NCI-H774 (cell line): ENCODE results near the gene SHTN1.

Experiments
- DNase-seq: peaks from one replicate; lab custom pipeline; 2025; lab: John Stamatoyannopoulos, UW

The SHTN1 gene

DNA sequence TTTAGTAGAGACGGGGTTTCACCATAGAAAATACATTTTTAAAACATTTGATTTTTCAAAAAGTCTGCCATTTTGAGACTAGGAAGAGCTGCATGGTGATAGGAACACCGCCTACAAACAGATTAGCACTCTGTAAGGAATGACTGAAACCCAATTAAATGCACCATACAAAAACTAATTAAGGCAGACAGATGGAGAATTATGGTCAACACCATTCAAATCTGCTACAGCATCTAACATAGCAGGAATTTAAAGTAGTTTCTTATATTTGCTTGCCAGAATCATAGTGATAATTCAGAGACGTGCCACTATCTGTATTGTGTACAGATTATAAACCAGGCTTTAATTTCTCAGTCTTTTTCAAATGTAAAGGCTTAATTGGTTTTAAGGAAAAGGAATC, 87.5 kb downstream of the SHTN1 start:
- DNase-seq, result no peak

GRCh38 chr10:116915340-116915739, 89.6 kb downstream of the SHTN1 start:
- no peak for DNase-seq

DNA sequence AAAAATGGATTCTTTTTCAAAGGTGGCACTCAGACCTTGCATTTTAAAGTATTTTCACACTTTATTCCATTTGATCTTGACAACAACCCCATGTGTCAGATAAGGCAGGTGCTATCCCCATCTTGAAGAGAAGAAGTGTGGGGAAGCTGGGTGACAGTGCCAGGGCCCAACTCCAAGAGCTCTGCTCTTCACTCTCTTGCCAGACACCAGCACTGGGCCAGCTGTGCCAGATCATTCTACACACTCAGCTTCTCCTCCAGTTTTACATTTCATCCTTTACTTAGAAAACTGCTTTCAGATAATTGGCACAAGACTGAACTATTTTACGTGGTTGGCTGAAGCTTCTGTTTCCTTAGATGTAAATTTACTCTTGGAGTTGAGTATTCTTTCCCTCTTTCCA, 91.3 kb downstream of the SHTN1 start:
- no peak for DNase-seq

- no peak for DNase-seq
Measured at GRCh38 chr10:116912162-116912561, 92.8 kb downstream of the SHTN1 start.

GRCh38 chr10:116910910-116911309, 94.1 kb downstream of the SHTN1 start:
- DNase-seq, result no peak

DNA sequence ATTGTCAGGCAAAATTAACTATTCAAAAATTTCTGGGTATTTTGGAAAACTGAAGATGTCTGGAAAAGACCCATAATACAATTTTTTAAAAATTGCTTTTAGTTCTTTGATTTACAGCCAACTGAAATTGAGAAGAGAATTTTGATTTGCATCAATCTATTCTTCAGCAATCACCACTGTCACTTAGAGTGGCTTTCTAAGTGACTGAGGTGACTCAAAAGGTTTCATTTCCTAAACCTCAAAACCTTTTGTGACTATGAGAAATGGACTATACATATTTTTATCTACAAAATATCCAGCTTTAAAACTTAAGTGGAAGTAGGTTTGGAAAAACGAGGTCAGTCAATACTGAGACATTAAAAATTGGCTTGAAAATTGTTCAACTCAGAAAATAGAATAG, 95.7 kb downstream of the SHTN1 start:
- no peak for DNase-seq

GRCh38 chr10:116907245-116907987, 97.6 kb downstream of the SHTN1 start:
- DNase-seq, result no peak

DNA sequence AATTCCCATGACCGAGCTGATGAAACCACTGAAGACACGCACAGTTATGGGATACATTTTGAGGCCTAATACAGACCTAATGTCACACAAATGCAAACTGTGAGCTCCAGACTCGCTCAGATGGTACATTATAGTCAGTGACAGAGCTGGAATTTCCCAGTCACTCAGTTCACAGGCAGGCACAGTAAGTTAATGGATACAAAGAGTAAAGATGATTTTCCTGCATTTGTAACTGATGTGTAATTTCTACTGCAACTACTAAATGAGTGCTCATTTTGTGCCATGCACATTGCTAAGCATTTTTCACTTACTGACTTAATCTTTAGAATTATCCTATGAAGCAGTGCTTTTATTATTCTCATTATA, 99.2 kb downstream of the SHTN1 start:
- no peak for DNase-seq

- no peak for DNase-seq
Measured at GRCh38 chr10:116899626-116900025, 105.4 kb downstream of the SHTN1 start.

GRCh38 chr10:116893686-116894037, 111.3 kb downstream of the SHTN1 start:
- no peak for DNase-seq

DNA sequence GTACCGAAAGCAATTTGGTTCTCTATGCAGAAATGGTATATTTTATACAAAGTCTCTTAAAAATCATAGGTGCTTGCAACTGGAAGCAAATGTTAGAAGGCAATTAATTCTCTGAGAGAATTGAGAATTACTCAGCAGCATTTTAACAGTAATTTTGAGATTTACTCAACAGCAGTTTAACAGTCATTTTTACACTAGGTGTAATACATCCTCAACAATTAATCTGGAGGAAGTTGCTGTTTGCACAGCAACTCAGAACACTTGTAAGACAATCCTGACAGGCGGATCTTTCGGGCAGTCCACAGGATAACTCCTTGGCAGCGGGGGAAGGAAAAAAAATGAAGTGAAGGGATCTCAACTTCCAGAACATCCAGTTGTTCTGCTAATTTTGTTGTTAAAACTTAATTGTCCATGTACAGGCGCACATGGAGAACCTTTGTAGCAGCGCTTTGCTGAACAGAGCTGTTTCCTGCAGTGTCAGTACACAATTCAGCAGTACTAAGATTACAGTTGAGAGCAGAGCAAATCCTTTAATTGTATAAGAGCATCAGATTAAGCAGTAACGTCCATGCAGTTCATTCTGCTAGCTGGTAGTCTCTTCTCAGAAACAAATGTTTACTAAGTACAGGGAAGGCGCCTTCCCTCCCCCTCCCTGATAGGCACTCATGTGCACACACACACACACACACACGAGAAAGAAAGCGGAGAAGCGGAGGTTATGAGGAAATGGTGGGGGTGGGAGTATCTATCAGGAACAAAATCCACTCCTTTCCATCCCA, 111.9 kb downstream of the SHTN1 start:
- no peak for DNase-seq

DNA sequence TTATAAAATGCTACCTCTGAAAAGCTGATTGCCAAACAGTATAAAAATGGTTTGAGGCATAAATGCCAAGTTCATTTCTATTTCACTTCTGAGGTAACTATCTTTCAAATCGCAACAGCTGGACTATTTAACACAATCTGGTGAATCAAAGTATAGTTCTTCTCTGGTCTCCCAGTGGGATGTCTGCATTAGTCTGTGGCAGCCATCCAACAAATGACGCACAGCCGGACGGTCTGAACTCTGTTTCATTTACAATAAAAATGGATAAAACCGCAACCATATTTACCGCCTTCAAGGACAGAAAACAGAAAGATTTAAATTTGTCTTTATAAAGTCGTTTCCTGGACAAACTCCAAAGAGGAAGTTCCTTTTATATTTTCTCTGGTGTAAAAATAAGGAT, 113.8 kb downstream of the SHTN1 start:
- DNase-seq, result no peak

DNA sequence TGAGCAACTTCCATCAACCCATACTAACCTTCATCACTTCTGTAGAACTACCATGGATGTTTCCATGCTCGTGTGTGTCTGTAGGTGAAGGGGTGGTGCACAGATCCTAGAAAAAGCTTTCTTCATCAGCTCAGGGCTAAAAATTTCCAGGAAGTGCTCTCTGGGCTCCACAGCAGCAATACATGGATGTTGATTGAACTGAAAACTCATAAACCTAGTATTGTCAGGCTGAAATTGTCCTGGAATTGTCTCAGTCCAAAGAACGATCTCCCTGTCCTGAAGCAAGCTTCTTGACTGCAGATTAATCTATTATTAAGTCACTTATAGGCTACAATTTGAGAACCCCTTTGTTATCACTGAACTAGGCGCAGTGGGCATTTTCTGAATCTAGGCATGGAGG, 115.9 kb downstream of the SHTN1 start:
- DNase-seq, result no peak

DNA sequence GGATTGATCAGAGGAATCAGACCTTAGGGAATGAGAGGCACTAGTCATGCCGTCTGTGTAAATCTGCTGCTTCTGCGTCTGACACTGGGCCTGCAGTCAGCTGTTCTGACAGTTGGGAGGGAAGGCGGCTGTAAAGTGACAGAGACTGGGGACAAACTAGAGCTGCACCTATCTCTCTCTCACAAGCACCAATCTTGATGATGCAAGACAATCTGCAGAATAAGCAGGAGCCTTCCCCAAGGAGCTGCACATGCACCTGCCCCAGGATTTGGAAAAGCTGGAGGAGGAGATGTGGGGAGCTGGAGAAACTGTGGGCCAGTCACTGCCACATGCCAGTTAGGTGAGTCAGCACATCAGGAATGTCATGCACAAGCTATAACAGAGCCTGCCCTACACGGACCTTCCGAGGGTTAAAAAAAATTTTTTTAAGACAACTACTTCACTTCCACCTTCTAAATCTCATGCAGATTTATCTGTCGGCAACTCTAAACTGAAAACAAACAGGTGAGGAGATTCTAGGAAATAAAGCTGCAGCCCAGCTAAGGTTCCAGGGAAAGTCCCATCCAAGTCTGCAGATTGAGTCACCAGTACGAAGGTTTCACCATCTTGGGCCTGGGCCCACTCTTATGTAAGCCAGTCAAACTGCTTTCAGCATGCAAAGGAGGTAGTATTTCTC, 116.5 kb downstream of the SHTN1 start:
- DNase-seq, result no peak

- DNase-seq, result no peak
Measured at GRCh38 chr10:116886772-116887171, 118.2 kb downstream of the SHTN1 start.

GRCh38 chr10:116882639-116883038, 122.3 kb downstream of the SHTN1 start:
- DNase-seq, result no peak

DNA sequence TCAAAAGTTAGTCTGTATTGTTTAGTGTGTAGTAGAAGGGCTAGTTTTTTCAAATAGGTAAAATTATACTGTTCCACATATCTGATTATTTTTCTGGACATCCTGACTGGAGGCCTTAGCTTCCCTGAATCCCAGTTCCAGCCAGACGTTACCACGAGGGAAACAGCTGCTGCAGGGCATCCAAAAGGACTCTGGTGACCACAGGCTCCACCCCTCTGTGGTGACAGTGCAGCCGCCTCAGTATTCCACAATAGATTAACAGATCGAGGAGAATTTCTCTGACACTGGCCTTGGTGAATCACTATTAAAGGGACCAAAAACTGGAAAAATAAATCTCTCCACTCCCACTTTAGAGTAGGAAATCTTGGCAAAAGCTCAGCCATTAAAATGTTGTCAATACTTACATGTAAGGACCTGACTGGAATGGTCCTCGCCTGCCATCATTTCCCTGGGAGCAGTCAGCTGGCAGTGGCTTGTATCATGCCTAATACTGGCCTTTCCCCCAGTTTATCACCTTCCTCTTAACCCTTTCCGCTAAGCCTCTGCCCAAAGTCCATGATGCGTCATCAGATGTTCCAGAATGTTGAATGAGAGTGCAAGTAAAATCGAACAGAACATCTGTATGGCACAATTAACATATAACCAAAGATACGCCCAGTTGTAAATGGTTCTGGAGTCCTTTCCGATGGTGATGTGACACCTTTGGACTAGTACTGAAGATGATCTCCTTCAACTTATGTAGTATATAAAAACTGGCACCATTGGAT, 124.1 kb downstream of the SHTN1 start:
- no peak for DNase-seq

GRCh38 chr10:116879817-116880216, 125.2 kb downstream of the SHTN1 start:
- no peak for DNase-seq

DNA sequence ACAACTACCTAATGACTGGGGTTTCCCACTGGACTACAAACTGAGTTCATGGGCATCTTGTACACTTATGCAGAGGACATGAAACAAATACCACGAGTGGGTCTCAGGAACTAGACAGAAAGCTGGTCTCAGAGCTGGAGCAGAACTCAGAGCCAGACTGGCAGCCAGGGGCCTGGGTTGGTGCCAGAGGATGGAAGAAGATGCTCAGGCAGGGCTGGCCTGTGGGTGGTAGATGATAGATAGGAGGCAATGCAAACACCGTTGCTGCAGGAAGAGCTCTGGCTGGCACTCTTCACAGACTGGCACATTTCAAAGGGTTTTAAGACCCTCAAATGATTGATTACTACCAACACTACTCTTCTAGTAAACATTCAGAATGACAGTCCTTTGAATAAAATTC, 126.9 kb downstream of the SHTN1 start:
- no peak for DNase-seq

GRCh38 chr10:116877391-116877790, 127.6 kb downstream of the SHTN1 start:
- no peak for DNase-seq

DNA sequence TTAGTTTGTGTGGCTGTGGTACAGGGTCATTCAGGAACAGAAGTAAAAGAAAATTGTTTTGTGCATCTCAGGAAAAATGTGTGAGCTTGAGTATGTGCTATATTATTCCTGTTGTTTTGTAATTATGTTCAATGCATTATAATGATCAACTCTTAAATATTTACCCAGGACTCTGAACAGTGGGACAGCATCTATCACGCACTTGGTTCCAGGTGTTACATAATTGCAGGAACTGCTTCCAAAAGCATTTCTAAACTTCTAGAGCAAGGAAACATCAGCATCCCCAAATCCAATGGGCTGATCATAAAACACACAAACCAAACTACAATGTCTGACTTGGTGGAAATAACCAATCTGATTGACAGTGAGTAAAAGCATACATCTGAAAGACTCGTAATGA, 129.1 kb downstream of the SHTN1 start:
- no peak for DNase-seq

- no peak for DNase-seq
Measured at GRCh38 chr10:116873134-116873533, 131.9 kb downstream of the SHTN1 start.
